ENCODE results near the gene SPDYE18. TPM values are rescaled to one million over a fixed set of nuclear protein-coding genes. Genes with fewer than 3 reads are reported as not detected.
"Not testable (repeated sequence)": the region's sequence is repeated elsewhere in the genome, so short reads cannot be mapped to it uniquely, and the experiment has no call there.

The SPDYE18 gene
- total and polyA plus RNA-seq, 4 donors: 0.09 to 0.75 (median 0.34) TPM

GRCh38 chr7:77006127-77007110 is 55.9 kb downstream of the SPDYE18 start:
- TF ChIP-seq HNF4A (conservative IDR thresholded peaks at IDR 0.05) (peak in 1 of 2 donors; percentile 14), RXRA (IDR thresholded peaks at IDR 0.05) (peak; percentile 35 to 52), SP1 (IDR thresholded peaks at IDR 0.05) (peak; percentile 25)
- H3K9me3 ChIP-seq (ENCODE audit: control insufficient read depth in 4 of 4, low read length in 3 of 4); H3K4me3 ChIP-seq (ENCODE audit: low read depth in 1 of 3, low read length in 3 of 3); H3K4me1 ChIP-seq (ENCODE audit: control insufficient read depth in 4 of 4, insufficient read depth in 4 of 4, low read length in 3 of 4); H3K36me3 ChIP-seq (ENCODE audit: control insufficient read depth in 4 of 4, insufficient read depth in 3 of 4, low read depth in 1 of 4, low read length in 3 of 4); DNase-seq (ENCODE audit: low spot score); H3K9ac ChIP-seq (ENCODE audit: low read depth in 1 of 2, low read length in 2 of 2); H3K27me3 ChIP-seq (ENCODE audit: control insufficient read depth in 4 of 4, insufficient read depth in 4 of 4, low read length in 3 of 4): not testable (repeated sequence)
- H3K27ac ChIP-seq (ENCODE audit: low read depth in 1 of 2, low read length in 2 of 2): peak overlapping the region; percentile 35 to 56
- 42% methylated on average over 15 of the region's 22 CpGs for WGBS

- H3K36me3 ChIP-seq (ENCODE audit: control insufficient read depth in 4 of 4, insufficient read depth in 3 of 4, low read depth in 1 of 4, low read length in 3 of 4); H3K27me3 ChIP-seq (ENCODE audit: control insufficient read depth in 4 of 4, insufficient read depth in 4 of 4, low read length in 3 of 4); H3K4me3 ChIP-seq (ENCODE audit: low read depth in 1 of 3, low read length in 3 of 3); H3K9me3 ChIP-seq (ENCODE audit: control insufficient read depth in 4 of 4, low read length in 3 of 4); H3K27ac ChIP-seq (ENCODE audit: low read depth in 1 of 2, low read length in 2 of 2); H3K9ac ChIP-seq (ENCODE audit: low read depth in 1 of 2, low read length in 2 of 2); H3K4me1 ChIP-seq (ENCODE audit: control insufficient read depth in 4 of 4, insufficient read depth in 4 of 4, low read length in 3 of 4): not testable (repeated sequence)
- WGBS: 88% methylated on average over 21 of the region's 27 CpGs
- peak; percentile 4 for DNase-seq (ENCODE audit: low spot score)
Measured at GRCh38 chr7:77005461-77006057, 56.8 kb downstream of the SPDYE18 start.

GRCh38 chr7:77004151-77004550 is 58.2 kb downstream of the SPDYE18 start:
- not testable (repeated sequence) for H3K36me3 ChIP-seq (ENCODE audit: control insufficient read depth in 4 of 4, insufficient read depth in 3 of 4, low read depth in 1 of 4, low read length in 3 of 4); H3K27ac ChIP-seq (ENCODE audit: low read depth in 1 of 2, low read length in 2 of 2); H3K9me3 ChIP-seq (ENCODE audit: control insufficient read depth in 4 of 4, low read length in 3 of 4); H3K4me1 ChIP-seq (ENCODE audit: control insufficient read depth in 4 of 4, insufficient read depth in 4 of 4, low read length in 3 of 4); H3K27me3 ChIP-seq (ENCODE audit: control insufficient read depth in 4 of 4, insufficient read depth in 4 of 4, low read length in 3 of 4); H3K9ac ChIP-seq (ENCODE audit: low read depth in 1 of 2, low read length in 2 of 2); H3K4me3 ChIP-seq (ENCODE audit: low read depth in 1 of 3, low read length in 3 of 3)
- 95% methylated on average over 11 of the region's 18 CpGs for WGBS
- peak; percentile 8 for DNase-seq (ENCODE audit: low spot score)

- not testable (repeated sequence) for H3K9ac ChIP-seq (ENCODE audit: low read depth in 1 of 2, low read length in 2 of 2); H3K27ac ChIP-seq (ENCODE audit: low read depth in 1 of 2, low read length in 2 of 2); H3K4me3 ChIP-seq (ENCODE audit: low read depth in 1 of 3, low read length in 3 of 3); H3K9me3 ChIP-seq (ENCODE audit: control insufficient read depth in 4 of 4, low read length in 3 of 4); H3K4me1 ChIP-seq (ENCODE audit: control insufficient read depth in 4 of 4, insufficient read depth in 4 of 4, low read length in 3 of 4); H3K27me3 ChIP-seq (ENCODE audit: control insufficient read depth in 4 of 4, insufficient read depth in 4 of 4, low read length in 3 of 4); H3K36me3 ChIP-seq (ENCODE audit: control insufficient read depth in 4 of 4, insufficient read depth in 3 of 4, low read depth in 1 of 4, low read length in 3 of 4); DNase-seq (ENCODE audit: low spot score)
- 96% methylated on average over 10 of the region's 10 CpGs for WGBS
Measured at GRCh38 chr7:77003241-77003640, 59.1 kb downstream of the SPDYE18 start.

- not testable (repeated sequence) for H3K36me3 ChIP-seq (ENCODE audit: control insufficient read depth in 4 of 4, insufficient read depth in 3 of 4, low read depth in 1 of 4, low read length in 3 of 4); H3K9me3 ChIP-seq (ENCODE audit: control insufficient read depth in 4 of 4, low read length in 3 of 4); H3K9ac ChIP-seq (ENCODE audit: low read depth in 1 of 2, low read length in 2 of 2); H3K4me3 ChIP-seq (ENCODE audit: low read depth in 1 of 3, low read length in 3 of 3); H3K27me3 ChIP-seq (ENCODE audit: control insufficient read depth in 4 of 4, insufficient read depth in 4 of 4, low read length in 3 of 4); H3K27ac ChIP-seq (ENCODE audit: low read depth in 1 of 2, low read length in 2 of 2); H3K4me1 ChIP-seq (ENCODE audit: control insufficient read depth in 4 of 4, insufficient read depth in 4 of 4, low read length in 3 of 4); DNase-seq (ENCODE audit: low spot score)
- 96% methylated on average over 21 of the region's 21 CpGs for WGBS
Measured at GRCh38 chr7:77002678-77003233, 59.6 kb downstream of the SPDYE18 start.

GRCh38 chr7:77002104-77002503 is 60.3 kb downstream of the SPDYE18 start:
- H3K9me3 ChIP-seq (ENCODE audit: control insufficient read depth in 4 of 4, low read length in 3 of 4); H3K27ac ChIP-seq (ENCODE audit: low read depth in 1 of 2, low read length in 2 of 2); H3K9ac ChIP-seq (ENCODE audit: low read depth in 1 of 2, low read length in 2 of 2); DNase-seq (ENCODE audit: low spot score); H3K4me3 ChIP-seq (ENCODE audit: low read depth in 1 of 3, low read length in 3 of 3); H3K27me3 ChIP-seq (ENCODE audit: control insufficient read depth in 4 of 4, insufficient read depth in 4 of 4, low read length in 3 of 4); H3K4me1 ChIP-seq (ENCODE audit: control insufficient read depth in 4 of 4, insufficient read depth in 4 of 4, low read length in 3 of 4); H3K36me3 ChIP-seq (ENCODE audit: control insufficient read depth in 4 of 4, insufficient read depth in 3 of 4, low read depth in 1 of 4, low read length in 3 of 4): not testable (repeated sequence)
- WGBS: 85% methylated on average over 15 of the region's 15 CpGs
